NB4 (cell line): ENCODE data around the gene USP10.

Source experiments
- CTCF ChIP-seq: IDR thresholded peaks from one replicate; pipeline ENCODE4 v1.5.1; 2012; ENCODE audit warnings: low read depth, low read length
- POLR2A ChIP-seq: IDR thresholded peaks from 2 replicates; pipeline ENCODE4 v1.6.1; 2011; ENCODE audit warnings: mild to moderate bottlenecking; ENCODE audit not compliant: insufficient read length; ENCODE audit errors: extremely low read depth
- TF ChIP-seq, protein P1 (sequence below): IDR thresholded peaks from 2 replicates; pipeline ENCODE4 v1.6.1; 2011; ENCODE audit warnings: low read depth, low read length

- no peak for TF ChIP-seq CTCF
- TF ChIP-seq POLR2A: no peak
- TF ChIP-seq, protein P1, sequence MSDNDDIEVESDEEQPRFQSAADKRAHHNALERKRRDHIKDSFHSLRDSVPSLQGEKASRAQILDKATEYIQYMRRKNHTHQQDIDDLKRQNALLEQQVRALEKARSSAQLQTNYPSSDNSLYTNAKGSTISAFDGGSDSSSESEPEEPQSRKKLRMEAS: no peak
These were observed 29.7 kb upstream of the USP10 start for GRCh38 chr16:84670063-84670462.
